Effector CD8-positive, alpha-beta T cell (primary cell): ENCODE measurements around the gene CHN2.

Experiments used
- DNase-seq: peaks from one replicate; lab custom pipeline; 2025; lab: John Stamatoyannopoulos, UW

The CHN2 gene

GRCh38 chr7:29431686-29432085 is 237.1 kb downstream of the CHN2 start:
- no peak for DNase-seq

GRCh38 chr7:29432721-29433120 is 238.1 kb downstream of the CHN2 start:
- no peak for DNase-seq

- no peak for DNase-seq
Measured at GRCh38 chr7:29434380-29434768, 239.8 kb downstream of the CHN2 start.

GRCh38 chr7:29435167-29435566 is 240.6 kb downstream of the CHN2 start:
- no peak for DNase-seq

GRCh38 chr7:29435902-29436301 is 241.3 kb downstream of the CHN2 start:
- no peak for DNase-seq

- DNase-seq = no peak
Measured at GRCh38 chr7:29442146-29442545, 247.6 kb downstream of the CHN2 start.

GRCh38 chr7:29443552-29443951 is 249.0 kb downstream of the CHN2 start:
- no peak for DNase-seq

- DNase-seq = no peak
Measured at GRCh38 chr7:29444267-29444666, 249.7 kb downstream of the CHN2 start.

GRCh38 chr7:29445736-29446135 is 251.2 kb downstream of the CHN2 start:
- DNase-seq = no peak

GRCh38 chr7:29447828-29448227 is 253.3 kb downstream of the CHN2 start:
- DNase-seq = no peak

GRCh38 chr7:29449569-29450260 is 255.1 kb downstream of the CHN2 start:
- DNase-seq = no peak

GRCh38 chr7:29453021-29453420 is 258.4 kb downstream of the CHN2 start:
- no peak for DNase-seq

GRCh38 chr7:29454464-29454863 is 259.9 kb downstream of the CHN2 start:
- no peak for DNase-seq

GRCh38 chr7:29454899-29455451 is 260.4 kb downstream of the CHN2 start:
- DNase-seq = no peak

GRCh38 chr7:29457141-29457561 is 262.6 kb downstream of the CHN2 start:
- DNase-seq = no peak

- no peak for DNase-seq
Measured at GRCh38 chr7:29457565-29458011, 263.0 kb downstream of the CHN2 start.

GRCh38 chr7:29458933-29459332 is 264.4 kb downstream of the CHN2 start:
- no peak for DNase-seq

GRCh38 chr7:29459589-29459988 is 265.0 kb downstream of the CHN2 start:
- DNase-seq = no peak

GRCh38 chr7:29461996-29462395 is 267.4 kb downstream of the CHN2 start:
- no peak for DNase-seq

- no peak for DNase-seq
Measured at GRCh38 chr7:29463504-29464158, 269.1 kb downstream of the CHN2 start.

GRCh38 chr7:29464753-29465152 is 270.2 kb downstream of the CHN2 start:
- DNase-seq = no peak

- DNase-seq = no peak
Measured at GRCh38 chr7:29467193-29467926, 272.8 kb downstream of the CHN2 start.

- DNase-seq = no peak
Measured at GRCh38 chr7:29468196-29468595, 273.6 kb downstream of the CHN2 start.
